Adrenal gland (tissue), 12 donors: ENCODE measurements around the gene DAB2IP. TPM values are rescaled to one million over a fixed set of nuclear protein-coding genes. Genes with fewer than 3 reads are reported as not detected.

Experiments
- DNase-seq, 7 donors: peaks; one replicate each; pipeline ENCODE4 v3.0.0-alpha.2; 2019 to 2020
- H3K27ac ChIP-seq, 5 donors: fragments of 200-600 bp; sonication (generic) in 4 of 5; 1 replicate in 3 of 5; 2 replicates in 2 of 5; pipeline versions ENCODE4 v1.5.1 to v1.8.0; 2016 to 2020; ENCODE audit warnings: mild to moderate bottlenecking in 1 of 5
- H3K27me3 ChIP-seq: fragments of 200-600 bp; 2 replicates; pipeline ENCODE4 v1.8.0; 2021
- H3K36me3 ChIP-seq, 2 donors: fragments of 200-600 bp; replicated peaks in 1 of 2; 1 replicate in 1 of 2; 2 replicates in 1 of 2; pipeline versions ENCODE4 v1.5.1 to v1.8.0; 2018 to 2022
- H3K4me1 ChIP-seq, 2 donors: fragments of 200-600 bp; replicated peaks in 1 of 2; 1 replicate in 1 of 2; 2 replicates in 1 of 2; pipeline versions ENCODE4 v1.5.1 to v1.8.0; 2018 to 2021
- H3K4me3 ChIP-seq, 4 donors: fragments of 200-600 bp; sonication (generic) in 3 of 4; one replicate each; pipeline ENCODE4 v1.5.1; 2016 to 2018
- H3K9me3 ChIP-seq, 3 donors: fragments of 200-600 bp; sonication (generic) in 1 of 3; replicated peaks in 1 of 3; 1 replicate in 2 of 3; 2 replicates in 1 of 3; pipeline versions ENCODE4 v1.5.1 to v1.8.0; 2016 to 2021
- CTCF ChIP-seq, 6 experiments: fragments of 450-650 bp in 4 of 6; fragments of 200-600 bp in 2 of 6; sonication (generic) in 1 of 6; IDR thresholded peaks; 1 replicate in 5 of 6; 2 replicates in 1 of 6; pipeline versions ENCODE4 v1.5.1 to v1.8.0; 2016 to 2021; ENCODE audit warnings: antibody characterized with exemption in 6 of 6, mild to moderate bottlenecking in 2 of 6, moderate library complexity in 1 of 6
- POLR2A ChIP-seq, 2 donors: fragments of 450-650 bp; IDR thresholded peaks; one replicate each; pipeline ENCODE4 v1.6.1; 2017; ENCODE audit warnings: antibody characterized with exemption in 2 of 2, mild to moderate bottlenecking in 2 of 2, moderate library complexity in 1 of 2
- WGBS, 4 donors: extraction: QIAGEN DNeasy Blood & Tissue Kit in 2 of 4; methylation state at CpG; one replicate each; pipeline versions ENCODE4 v1.1.5 to v1.1.7; 2013 to 2017; 5-methylcytosine and 5-hydroxymethylcytosine counted together
- intact Hi-C, 2 donors: fragments of 100-400 bp; cut with DNase I; formaldehyde crosslinking; loops; one replicate each; pipeline versions ENCODE4 v1.14.1 to v1.15.0; 2022 to 2023
- polyA plus RNA-seq, 3 donors: library from polyadenylated mRNA; stranded (reverse); fragments of 200-250 nt in 2 of 3; fragments of 350-450 nt in 1 of 3; fragmentation: Illumina TruSeq in 1 of 3; extraction: RNeasy Lipid Tissue Mini Kit (QIAGEN cat#74804) in 1 of 3; gene quantifications; one replicate each; pipeline ENCODE4 v1.2.3, GENCODE V29; 2013 to 2014
- total RNA-seq, 9 donors: library from RNA; depleted of rRNA in 4 of 9; stranded (reverse); fragments of >200 nt in 4 of 9; fragments of 120-200 nt in 1 of 9; fragmentation: NEBNext Ultra II Directional in 1 of 9; extraction: Animal tissue kit (Norgen Biotek cat#: 25700) in 1 of 9; gene quantifications; one replicate each; pipeline versions ENCODE4 v1.1.0 to v1.2.4, GENCODE V29; 2013 to 2023
- donor health status: healthy with polysubstance abuse.
- donor health status: Bipolar disorder and iron deficiency.
- donor health status: DM: yes; HTN: yes; CAD: no.
- donor health status: DM: no; HTN: no; CAD: no.
- donor health status: DM: no; HTN: no; CAD: no.
- donor health status: DM: yes; HTN: yes; CAD: no.

The DAB2IP gene
- total and polyA plus RNA-seq, 12 donors: 12.0 to 52.2 (median 43.9) TPM

- no peak for DNase-seq
- WGBS, 4 donors: 90 to 95% (median 92%) methylated on average over 10 of the region's 10 CpGs
- TF ChIP-seq CTCF (IDR thresholded peaks at IDR 0.05): no peak
- no peak for TF ChIP-seq POLR2A (IDR thresholded peaks at IDR 0.05)
- Histone ChIP-seq H3K36me3 (no peaks in the 10 kb centered on the region), H3K27ac (no peak overlapping the region), H3K4me1 (no peaks in the 10 kb centered on the region), H3K9me3 (peaks cover 0 to 4% (median 0%) of the 10 kb centered on the region in 3 donors), H3K27me3 (no peaks in the 10 kb centered on the region), H3K4me3 (no peak overlapping the region)
- intact Hi-C loops: no loop called here
Observed at GRCh38 chr9:121800376-121800775, 148.9 kb downstream of the DAB2IP start.

GRCh38 chr9:121801579-121801978, 150.1 kb downstream of the DAB2IP start:
- Histone ChIP-seq H3K36me3 (no peaks in the 10 kb centered on the region), H3K9me3 (peaks cover 0 to 4% (median 0%) of the 10 kb centered on the region in 3 donors), H3K4me3 (no peak overlapping the region), H3K27ac (no peak overlapping the region), H3K27me3 (no peaks in the 10 kb centered on the region), H3K4me1 (no peaks in the 10 kb centered on the region)
- 51 to 64% (median 55%) methylated on average over 3 of the region's 3 CpGs for WGBS, 4 donors
- no peak for DNase-seq
- TF ChIP-seq CTCF (IDR thresholded peaks at IDR 0.05) (no peak), POLR2A (IDR thresholded peaks at IDR 0.05) (no peak)
- intact Hi-C loops: no loop called here

- H3K4me1 ChIP-seq: no peaks in the 10 kb centered on the region
- no peak overlapping the region for H3K4me3 ChIP-seq
- no peaks in the 10 kb centered on the region for H3K36me3 ChIP-seq
- no peak for DNase-seq
- no peaks in the 10 kb centered on the region for H3K27me3 ChIP-seq
- H3K27ac ChIP-seq: no peak overlapping the region
- H3K9me3 ChIP-seq: peaks cover 0 to 4% (median 0%) of the 10 kb centered on the region in 3 donors
- no peak for TF ChIP-seq POLR2A (IDR thresholded peaks at IDR 0.05)
- no peak for TF ChIP-seq CTCF (IDR thresholded peaks at IDR 0.05)
- intact Hi-C loops: no loop called here
- 83 to 92% (median 88%) methylated on average over 5 of the region's 5 CpGs for WGBS, 4 donors
Observed at GRCh38 chr9:121802753-121803152, 151.3 kb downstream of the DAB2IP start.

GRCh38 chr9:121807069-121807822, 155.8 kb downstream of the DAB2IP start:
- Histone ChIP-seq H3K36me3 (no peaks in the 10 kb centered on the region), H3K9me3 (peaks cover 0 to 4% (median 0%) of the 10 kb centered on the region in 3 donors), H3K27me3 (no peaks in the 10 kb centered on the region), H3K4me1 (no peaks in the 10 kb centered on the region), H3K27ac (no peak overlapping the region), H3K4me3 (no peak overlapping the region)
- WGBS, 4 donors: 58 to 90% (median 67%) methylated on average over 10 to 12 of the region's 12 CpGs
- TF ChIP-seq CTCF (IDR thresholded peaks at IDR 0.05) (no peak), POLR2A (IDR thresholded peaks at IDR 0.05) (no peak)
- intact Hi-C loops: no loop called here
- peak in 1 of 7 donors; percentile 37 for DNase-seq
